OCI-LY1 (cell line): ENCODE data around the gene PDK2.

Source experiments
- H2AFZ ChIP-seq: fragments of 200-600 bp; sonication (generic), shearing (Covaris generic); 2 replicates; pipeline ENCODE4 v1.6.0; 2014; ENCODE audit warnings: antibody characterized with exemption, mild to moderate bottlenecking, low read length
- H3F3A ChIP-seq: fragments of 200-600 bp; sonication (generic), shearing (Covaris generic); 2 replicates; pipeline ENCODE4 v1.6.0; 2014; ENCODE audit warnings: mild to moderate bottlenecking, antibody characterized with exemption, low read length, moderate library complexity; ENCODE audit not compliant: insufficient read depth
- H3K27ac ChIP-seq: fragments of 200-600 bp; sonication (generic); 2 replicates; pipeline ENCODE4 v1.5.1; 2014; ENCODE audit warnings: low read length, mixed run types, mild to moderate bottlenecking, low read depth; ENCODE audit not compliant: poor library complexity, severe bottlenecking
- H3K27me3 ChIP-seq: fragments of 200-600 bp; sonication (generic); 2 replicates; pipeline ENCODE4 v1.6.0; 2014; ENCODE audit warnings: antibody characterized with exemption, mild to moderate bottlenecking, low read length, moderate library complexity; ENCODE audit not compliant: insufficient read depth
- H3K36me3 ChIP-seq: fragments of 200-600 bp; sonication (generic); 2 replicates; pipeline ENCODE4 v1.6.1; 2014; ENCODE audit warnings: mild to moderate bottlenecking, antibody characterized with exemption, low read length, moderate library complexity, mixed read lengths; ENCODE audit not compliant: insufficient read depth
- H3K4me1 ChIP-seq: fragments of 200-600 bp; sonication (generic); 2 replicates; pipeline ENCODE4 v1.5.1; 2014; ENCODE audit warnings: mild to moderate bottlenecking, low read length, moderate library complexity; ENCODE audit not compliant: insufficient read depth, severe bottlenecking
- H3K4me2 ChIP-seq: fragments of 200-600 bp; sonication (generic), shearing (Covaris generic); 2 replicates; pipeline ENCODE4 v1.6.1; 2014; ENCODE audit warnings: low read length
- H3K4me3 ChIP-seq: fragments of 200-600 bp; sonication (generic); 2 replicates; pipeline ENCODE4 v1.5.1; 2014; ENCODE audit warnings: low read length, low read depth, mild to moderate bottlenecking, mixed read lengths; ENCODE audit not compliant: poor library complexity, severe bottlenecking
- H3K79me2 ChIP-seq: fragments of 200-600 bp; shearing (Covaris generic); 2 replicates; pipeline ENCODE4 v1.6.1; 2016; ENCODE audit warnings: mixed run types, low read length, mixed read lengths; ENCODE audit not compliant: insufficient read depth
- H3K9ac ChIP-seq: fragments of 200-600 bp; sonication (generic), shearing (Covaris generic); 2 replicates; pipeline ENCODE4 v1.6.1; 2014; ENCODE audit warnings: mild to moderate bottlenecking, low read length, mixed read lengths
- H3K9me2 ChIP-seq: fragments of 200-600 bp; sonication (generic), shearing (Covaris generic); 2 replicates; pipeline ENCODE4 v1.6.1; 2014; ENCODE audit warnings: low read depth, mild to moderate bottlenecking, low read length, mixed read lengths
- H3K9me3 ChIP-seq: fragments of 200-600 bp; shearing (Covaris generic); 2 replicates; pipeline ENCODE4 v1.6.1; 2014; ENCODE audit warnings: low read length, mixed read lengths
- H4K20me1 ChIP-seq: fragments of 200-600 bp; sonication (generic), shearing (Covaris generic); 2 replicates; pipeline ENCODE4 v1.6.0; 2016; ENCODE audit warnings: mild to moderate bottlenecking, low read length; ENCODE audit not compliant: insufficient read depth
- EZH2 ChIP-seq: fragments of 200-600 bp; sonication (generic), shearing (Covaris generic); IDR thresholded peaks from 2 replicates; pipeline ENCODE4 v1.8.0; 2017; ENCODE audit warnings: borderline replicate concordance, mixed run types, mild to moderate bottlenecking, antibody characterized with exemption, low read length, moderate library complexity, mixed read lengths
- TF ChIP-seq, protein P1 (sequence below): fragments of 200-600 bp; sonication (generic), shearing (Covaris generic); IDR thresholded peaks from 2 replicates; pipeline ENCODE4 v1.5.1; 2017; ENCODE audit warnings: mild to moderate bottlenecking, antibody characterized with exemption, low read length, moderate library complexity, mixed read lengths

Gene PDK2

DNA sequence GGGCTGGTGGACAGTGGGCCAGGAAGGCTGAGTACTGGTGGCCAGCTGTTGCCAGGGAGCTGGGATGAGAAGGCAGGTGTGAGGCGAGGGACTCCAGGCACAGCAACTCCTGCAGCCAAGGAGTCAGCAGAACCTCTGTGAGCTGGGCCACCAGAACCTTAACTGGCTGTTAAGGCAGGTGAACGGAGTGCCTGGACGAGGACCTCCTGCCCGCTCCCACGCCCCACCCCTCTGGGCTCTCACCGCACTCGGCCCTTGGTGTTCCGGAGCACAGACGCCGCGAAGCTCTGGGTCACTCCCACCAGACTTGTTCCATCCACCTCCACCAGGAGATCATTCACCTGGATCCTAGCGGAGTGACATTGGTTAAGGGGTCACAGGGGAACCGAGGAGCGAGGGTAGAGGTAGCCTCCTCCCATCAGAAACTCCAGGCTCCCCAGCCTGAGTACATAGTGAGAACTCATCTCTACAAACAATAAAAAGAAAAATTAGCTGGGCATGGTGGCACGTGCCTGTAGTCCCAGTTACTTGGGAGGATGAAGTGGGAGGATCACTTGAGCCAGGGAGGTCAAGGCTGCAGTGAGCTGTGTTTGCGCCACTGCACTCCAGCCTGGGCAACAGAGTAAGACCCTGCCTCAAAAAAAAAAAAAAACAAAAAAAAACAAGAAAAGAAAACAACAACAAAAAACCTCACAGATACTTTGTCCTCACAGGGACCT lies 46.0 kb downstream of the PDK2 start:
- peaks cover 90% of the 10 kb centered on the region for H3K36me3 ChIP-seq
- H2AFZ ChIP-seq: no peak overlapping the region
- H3K9me3 ChIP-seq: no peaks in the 10 kb centered on the region
- no peak overlapping the region for H3K9ac ChIP-seq
- no peak overlapping the region for H3K4me3 ChIP-seq
- no peaks in the 10 kb centered on the region for H3K9me2 ChIP-seq
- no peak overlapping the region for H3K27ac ChIP-seq
- TF ChIP-seq, protein P1, sequence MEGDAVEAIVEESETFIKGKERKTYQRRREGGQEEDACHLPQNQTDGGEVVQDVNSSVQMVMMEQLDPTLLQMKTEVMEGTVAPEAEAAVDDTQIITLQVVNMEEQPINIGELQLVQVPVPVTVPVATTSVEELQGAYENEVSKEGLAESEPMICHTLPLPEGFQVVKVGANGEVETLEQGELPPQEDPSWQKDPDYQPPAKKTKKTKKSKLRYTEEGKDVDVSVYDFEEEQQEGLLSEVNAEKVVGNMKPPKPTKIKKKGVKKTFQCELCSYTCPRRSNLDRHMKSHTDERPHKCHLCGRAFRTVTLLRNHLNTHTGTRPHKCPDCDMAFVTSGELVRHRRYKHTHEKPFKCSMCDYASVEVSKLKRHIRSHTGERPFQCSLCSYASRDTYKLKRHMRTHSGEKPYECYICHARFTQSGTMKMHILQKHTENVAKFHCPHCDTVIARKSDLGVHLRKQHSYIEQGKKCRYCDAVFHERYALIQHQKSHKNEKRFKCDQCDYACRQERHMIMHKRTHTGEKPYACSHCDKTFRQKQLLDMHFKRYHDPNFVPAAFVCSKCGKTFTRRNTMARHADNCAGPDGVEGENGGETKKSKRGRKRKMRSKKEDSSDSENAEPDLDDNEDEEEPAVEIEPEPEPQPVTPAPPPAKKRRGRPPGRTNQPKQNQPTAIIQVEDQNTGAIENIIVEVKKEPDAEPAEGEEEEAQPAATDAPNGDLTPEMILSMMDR: no peak
- no peak for TF ChIP-seq EZH2
- no peaks in the 10 kb centered on the region for H3K27me3 ChIP-seq
- no peaks in the 10 kb centered on the region for H3K4me1 ChIP-seq
- no peaks in the 10 kb centered on the region for H4K20me1 ChIP-seq
- no peaks in the 10 kb centered on the region for H3F3A ChIP-seq
- H3K4me2 ChIP-seq: no peak overlapping the region
- no peaks in the 10 kb centered on the region for H3K79me2 ChIP-seq

DNA sequence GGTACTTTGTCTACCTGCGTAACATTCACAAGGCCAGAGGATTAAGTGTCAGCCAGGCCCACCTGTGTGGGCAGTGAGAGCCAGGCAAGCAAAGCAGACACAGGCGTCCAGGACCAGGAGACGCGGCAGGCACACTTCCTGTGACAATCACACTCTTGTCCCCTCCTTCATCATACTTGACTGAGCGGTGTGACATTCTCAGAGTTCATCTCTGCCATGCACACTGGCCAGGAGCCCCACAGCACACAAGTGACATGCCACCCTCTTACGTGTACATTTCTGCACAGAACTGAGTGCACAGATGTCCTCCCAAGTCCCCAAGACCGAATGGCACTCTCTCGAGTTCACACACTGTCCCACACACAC lies 46.6 kb downstream of the PDK2 start:
- no peaks in the 10 kb centered on the region for H3K79me2 ChIP-seq
- no peaks in the 10 kb centered on the region for H3F3A ChIP-seq
- no peak overlapping the region for H3K9ac ChIP-seq
- TF ChIP-seq, protein P1: no peak
- no peak for TF ChIP-seq EZH2
- H3K9me2 ChIP-seq: no peaks in the 10 kb centered on the region
- no peaks in the 10 kb centered on the region for H3K27me3 ChIP-seq
- no peak overlapping the region for H3K27ac ChIP-seq
- no peaks in the 10 kb centered on the region for H4K20me1 ChIP-seq
- H3K4me1 ChIP-seq: peaks cover 5% of the 10 kb centered on the region
- H3K36me3 ChIP-seq: peaks cover 85% of the 10 kb centered on the region
- no peak overlapping the region for H3K4me3 ChIP-seq
- H3K4me2 ChIP-seq: no peak overlapping the region
- H2AFZ ChIP-seq: no peak overlapping the region
- H3K9me3 ChIP-seq: no peaks in the 10 kb centered on the region

DNA sequence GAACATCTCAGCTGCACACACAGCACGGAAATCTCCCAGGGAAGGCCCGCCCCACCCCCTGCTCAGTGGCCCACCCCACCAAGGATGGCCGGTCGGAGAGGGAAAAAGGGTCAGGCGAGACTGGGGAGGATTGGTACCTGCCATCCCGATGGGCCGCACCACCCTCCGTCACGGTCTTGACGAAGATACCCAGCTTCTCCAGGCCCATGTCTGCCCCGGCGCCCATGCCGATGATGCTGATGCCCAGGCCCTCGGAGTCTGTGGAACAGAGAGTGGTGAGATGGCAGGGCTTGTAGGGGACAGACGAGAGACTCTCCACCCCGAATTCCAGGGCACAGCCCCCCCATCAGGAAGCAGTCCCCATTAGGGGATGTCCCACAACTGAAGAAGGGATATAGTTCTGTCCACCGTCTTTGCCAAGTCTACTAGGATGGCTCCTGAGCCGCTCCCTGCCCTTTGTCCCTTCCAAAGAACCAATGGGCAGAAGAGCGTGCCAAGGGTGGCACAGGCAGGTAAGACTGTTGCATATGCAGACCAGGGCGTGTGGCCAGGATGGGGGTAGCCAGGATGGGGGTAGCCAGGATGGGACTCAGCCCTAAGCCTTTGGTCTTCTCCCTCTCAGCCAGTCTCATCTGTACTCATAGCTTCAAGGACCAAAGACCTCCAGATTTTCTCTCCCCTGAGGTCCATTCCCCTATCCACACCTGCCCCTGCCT lies 48.5 kb downstream of the PDK2 start:
- Histone ChIP-seq H3F3A (no peaks in the 10 kb centered on the region), H3K9me2 (no peaks in the 10 kb centered on the region), H3K9me3 (no peaks in the 10 kb centered on the region), H3K79me2 (no peaks in the 10 kb centered on the region), H3K4me1 (peaks cover 21% of the 10 kb centered on the region), H3K27ac (no peak overlapping the region), H4K20me1 (no peaks in the 10 kb centered on the region), H3K4me3 (no peak overlapping the region), H3K4me2 (no peak overlapping the region), H2AFZ (no peak overlapping the region), H3K36me3 (peaks cover 67% of the 10 kb centered on the region), H3K9ac (no peak overlapping the region), H3K27me3 (no peaks in the 10 kb centered on the region)
- no peak for TF ChIP-seq EZH2
- TF ChIP-seq, protein P1: no peak
